ENCODE data around the gene MRPL53.
"Not testable (repeated sequence)": the region's sequence is repeated elsewhere in the genome, so short reads cannot be mapped to it uniquely, and the experiment has no call there.

Gene MRPL53

DNA sequence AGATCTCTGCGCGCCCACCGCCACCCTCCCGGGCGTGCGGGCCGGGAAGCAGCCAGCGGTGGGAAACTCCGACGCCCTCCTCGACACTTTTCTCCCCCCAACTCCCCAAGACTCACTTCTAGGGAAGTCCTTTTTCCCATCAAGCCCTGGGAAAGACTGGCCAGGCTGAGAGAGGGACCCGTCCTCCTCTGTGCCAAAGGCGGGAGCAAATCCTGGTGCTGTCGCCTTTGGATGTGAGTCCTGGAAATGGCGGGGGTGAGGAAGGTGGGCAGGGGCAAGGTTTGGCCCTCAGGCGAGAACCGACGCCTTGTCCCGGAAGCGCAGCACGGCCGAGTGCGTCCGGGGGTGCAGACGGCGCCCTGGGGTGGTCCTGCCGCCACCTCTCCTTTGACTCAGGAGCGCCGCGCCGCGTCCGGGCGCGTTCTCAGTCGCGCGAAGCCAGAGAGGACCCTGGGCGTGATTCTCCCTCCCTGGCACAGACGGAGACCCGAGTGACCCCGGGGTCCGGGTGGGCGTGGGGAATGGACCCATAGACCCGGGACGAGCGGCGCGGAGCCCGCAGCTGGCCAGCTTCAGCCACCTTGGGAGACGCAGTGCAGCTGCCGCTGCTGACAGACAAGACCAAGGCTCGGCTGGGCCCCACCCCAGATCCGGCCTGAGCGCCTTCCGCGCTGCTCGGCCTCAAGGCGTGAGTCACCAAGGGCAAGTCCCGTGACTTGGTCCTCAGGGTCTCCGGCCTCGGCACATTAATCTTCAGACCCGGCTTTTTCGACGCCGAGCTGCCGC is 30.4 kb upstream of the MRPL53 start:
- DNase-seq (ENCODE audit: low read depth in 1 of 2, low spot score in 1 of 2): no peak

DNA sequence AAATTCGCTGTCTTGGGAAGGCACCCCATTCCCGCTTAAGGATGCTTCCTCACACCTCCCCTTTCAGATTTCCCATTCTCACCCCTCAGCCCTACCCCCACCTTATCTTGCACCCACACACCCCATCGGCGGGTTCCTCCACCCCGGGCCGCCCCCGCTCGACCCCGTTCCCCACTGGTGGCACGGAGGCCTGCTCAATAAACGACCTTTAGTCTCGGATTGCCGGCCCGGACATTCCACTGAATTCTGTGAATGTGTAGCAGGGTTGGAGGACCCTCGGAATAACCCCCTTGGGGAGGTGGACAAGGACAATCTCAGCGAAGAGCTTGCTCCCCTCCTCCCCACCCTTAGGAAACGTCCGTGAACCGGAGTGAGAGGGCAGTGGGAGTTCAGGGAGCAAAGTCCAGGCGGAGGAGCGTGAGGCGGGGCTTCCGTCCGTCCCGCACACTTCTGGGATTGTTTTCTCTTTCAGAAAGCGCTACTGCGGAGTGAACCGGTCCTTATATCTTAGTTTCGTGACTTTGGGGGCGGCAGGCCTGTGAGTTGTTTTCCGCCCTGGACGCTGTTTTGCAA is 29.8 kb upstream of the MRPL53 start:
- DNase-seq (ENCODE audit: low read depth in 1 of 2, low spot score in 1 of 2): no peak

DNA sequence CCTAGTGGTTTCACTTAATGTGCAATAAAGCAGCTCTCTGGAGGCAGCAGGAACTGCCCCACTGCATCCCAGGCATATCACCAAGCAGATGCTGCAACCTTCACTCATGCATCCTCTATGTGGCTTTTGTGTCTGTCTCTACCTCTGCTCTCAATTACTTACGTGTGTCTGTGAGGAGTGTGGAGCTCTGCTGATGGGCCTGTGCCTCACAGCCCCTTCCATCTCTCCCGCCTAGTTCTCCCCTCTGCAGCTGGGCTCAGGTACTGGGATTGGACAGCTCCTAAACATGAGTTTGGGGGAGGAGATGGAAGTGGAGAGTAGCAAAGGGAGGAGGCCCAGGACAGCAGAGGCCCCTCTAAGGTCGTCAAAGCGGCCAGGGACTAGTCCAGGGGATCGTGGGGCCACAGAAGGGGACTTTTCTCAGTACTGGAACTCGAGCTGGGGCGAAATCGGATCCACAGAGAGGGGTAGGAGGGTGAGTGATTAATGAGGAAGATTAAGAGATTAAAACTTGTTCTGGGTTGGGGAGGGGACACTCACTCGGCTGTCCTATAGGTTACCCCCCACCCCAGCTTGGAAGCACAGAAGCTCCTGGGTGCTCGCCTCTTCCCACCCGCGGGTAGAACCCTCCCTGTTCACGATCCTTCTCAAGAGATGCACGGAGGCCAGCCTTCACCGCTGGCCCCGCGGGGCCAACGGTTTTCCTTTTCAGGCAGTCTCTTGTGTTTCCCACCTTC is 29.0 kb upstream of the MRPL53 start:
- no peak for DNase-seq (ENCODE audit: low read depth in 1 of 2, low spot score in 1 of 2)

DNA sequence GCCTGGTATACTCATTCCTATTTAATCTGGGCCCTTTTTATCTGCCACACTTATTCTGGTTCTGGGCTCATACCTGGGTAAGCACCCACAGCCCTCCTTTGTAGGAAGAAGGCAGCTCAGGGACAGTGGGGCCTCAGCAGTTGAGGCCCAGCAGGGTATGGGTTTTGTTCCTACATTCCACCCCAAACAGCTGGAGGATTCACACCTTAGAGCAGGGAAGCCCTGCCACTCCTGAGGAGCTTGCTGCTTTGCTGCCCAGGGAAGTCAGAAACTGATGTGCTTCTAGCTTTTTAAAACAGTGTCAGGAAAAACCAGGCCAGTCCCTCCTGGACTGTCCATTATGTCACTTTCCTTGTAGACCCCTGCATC is 28.1 kb upstream of the MRPL53 start:
- DNase-seq (ENCODE audit: low read depth in 1 of 2, low spot score in 1 of 2): no peak

DNA sequence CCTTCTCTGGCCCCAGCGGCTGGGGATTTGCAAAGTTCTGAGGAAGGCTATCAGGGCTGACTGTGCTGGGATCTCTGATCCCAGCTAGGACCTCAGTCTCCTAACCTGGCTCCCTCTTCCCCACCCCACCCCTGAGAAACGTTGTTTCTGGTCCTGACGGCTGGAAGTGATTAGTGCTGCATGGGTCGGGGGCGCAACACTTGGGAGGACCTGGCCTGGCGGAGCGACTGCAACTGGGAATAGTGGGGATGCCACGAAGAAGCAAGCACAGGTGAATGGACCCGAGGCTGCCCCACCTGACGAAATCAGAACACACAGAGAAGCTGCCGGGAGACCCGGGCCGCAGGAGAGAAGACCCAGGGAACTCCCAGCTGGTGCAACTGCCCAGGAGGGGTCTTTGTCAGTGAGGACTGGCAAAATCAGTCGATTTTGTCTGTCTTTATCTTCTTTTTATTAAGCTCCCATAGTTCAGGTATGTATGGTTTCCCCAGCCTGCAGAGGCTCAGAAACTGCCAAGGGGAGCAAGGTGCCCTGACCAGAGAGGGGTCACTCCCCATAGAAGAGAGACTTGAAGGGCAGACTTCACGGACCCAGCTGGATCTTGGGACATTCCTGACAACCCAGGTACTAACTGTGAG is 27.6 kb upstream of the MRPL53 start:
- no peak for DNase-seq (ENCODE audit: low read depth in 1 of 2, low spot score in 1 of 2)

DNA sequence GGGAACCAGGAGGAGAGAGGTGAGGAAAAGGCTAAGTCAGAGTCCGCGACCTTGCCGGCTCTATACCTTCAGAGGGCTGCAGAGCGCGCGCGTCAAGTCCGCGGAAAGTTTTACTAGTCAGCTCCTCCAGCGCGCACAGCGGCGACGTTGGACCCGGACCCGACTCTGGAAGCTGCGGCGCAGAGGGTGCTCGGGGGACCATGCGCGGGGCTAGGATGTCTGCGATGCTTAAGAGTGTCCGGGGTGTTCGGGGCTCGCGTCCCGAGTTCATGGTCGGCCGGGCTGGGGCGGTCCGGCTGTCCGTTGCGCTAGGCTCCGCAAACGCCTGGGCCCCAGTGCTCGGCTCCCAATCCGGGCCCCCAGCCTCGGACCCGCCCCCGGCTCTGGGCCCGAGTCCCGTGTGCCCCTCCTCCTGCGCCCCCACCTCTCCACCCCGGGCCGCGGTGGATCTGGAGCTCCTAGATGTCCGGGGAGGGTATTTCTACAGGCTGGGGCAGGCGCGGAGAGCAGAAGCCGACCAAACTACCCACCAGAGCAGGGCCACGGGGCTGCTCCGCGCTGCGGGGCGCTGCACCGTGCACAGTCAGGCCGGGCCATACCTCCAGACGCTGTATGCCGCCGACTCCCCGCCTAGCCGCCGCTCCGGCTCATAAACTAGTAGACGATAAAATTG is 26.9 kb upstream of the MRPL53 start, which contains the start of gene LBX2:
LBX2 (minus strand) TSS at position 337 of the 673 bp plus-strand sequence; CDS start at position 271, 66 bp downstream.
- no peak for DNase-seq (ENCODE audit: low read depth in 1 of 2, low spot score in 1 of 2)

DNA sequence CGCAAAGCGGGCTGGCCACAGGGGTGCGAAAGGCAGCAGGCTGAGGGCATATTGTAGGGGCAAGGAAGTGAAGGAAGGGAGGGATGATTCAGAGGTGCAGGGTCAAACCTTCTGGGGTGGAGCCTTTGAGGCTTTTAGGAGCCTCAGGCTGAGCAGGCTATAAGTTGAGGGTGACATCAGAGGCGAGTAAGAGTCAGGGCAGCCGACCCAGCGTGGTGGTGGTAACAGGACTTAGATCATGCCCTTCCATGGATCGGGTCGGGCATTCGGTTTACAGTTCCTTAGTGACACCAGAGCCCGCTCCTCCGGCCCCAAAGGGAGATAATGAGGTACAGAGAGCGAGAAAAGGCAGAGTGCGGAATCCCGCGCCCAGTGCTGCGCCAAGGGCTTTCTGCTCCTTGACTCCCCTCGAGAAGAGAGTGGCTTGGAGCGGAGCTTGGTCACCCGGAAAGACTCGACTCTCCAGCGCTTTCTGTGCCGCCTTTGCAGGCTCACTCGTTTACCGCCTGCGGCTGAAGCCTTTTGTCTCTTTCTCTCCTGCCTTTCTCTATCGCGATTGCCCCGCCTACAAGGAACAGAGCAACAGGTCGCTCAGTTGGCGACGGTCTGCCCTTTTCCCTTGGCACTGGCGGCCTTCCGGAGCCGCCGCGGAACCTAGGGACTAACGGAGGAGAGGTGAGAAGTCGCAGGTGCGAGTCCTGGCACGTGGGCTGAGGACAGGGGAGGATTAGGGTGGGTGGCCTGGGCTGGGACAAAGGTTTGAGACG is 26.2 kb upstream of the MRPL53 start:
- no peak for DNase-seq (ENCODE audit: low read depth in 1 of 2, low spot score in 1 of 2)

DNA sequence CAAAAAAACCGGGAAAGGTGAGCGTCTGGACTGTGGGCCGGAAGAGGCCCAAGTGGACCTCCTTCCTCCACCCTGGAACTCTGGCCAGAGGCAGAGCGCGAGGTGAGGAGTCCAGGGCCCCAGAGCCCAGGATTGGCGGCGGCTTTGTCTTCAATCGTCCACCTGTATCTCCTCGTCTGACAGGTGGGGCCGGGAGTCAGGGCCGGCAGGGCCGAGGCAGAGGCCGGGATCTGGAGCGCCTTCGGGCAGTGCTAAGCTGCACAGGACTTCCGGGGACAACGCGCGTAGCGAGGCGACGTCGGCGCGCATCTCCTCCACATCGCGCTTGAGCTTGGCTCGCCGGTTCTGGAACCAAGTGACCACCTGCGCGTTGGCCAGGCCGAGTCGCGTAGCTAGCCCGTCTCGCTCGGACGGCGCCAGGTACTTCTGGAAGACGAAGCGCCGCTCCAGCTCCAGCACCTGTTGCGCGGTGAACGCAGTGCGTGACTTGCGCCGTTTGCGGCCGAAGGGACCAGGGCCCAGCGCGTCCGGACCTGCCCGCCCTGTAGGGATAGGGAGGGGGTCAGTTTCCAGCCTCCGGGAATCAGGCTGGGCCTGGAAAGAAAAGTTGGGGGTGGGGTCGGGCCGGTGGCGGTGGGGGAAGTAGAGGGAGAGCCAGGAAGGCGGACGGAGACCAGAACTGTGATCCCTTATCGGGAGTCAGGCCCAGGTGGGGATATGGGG is 25.5 kb upstream of the MRPL53 start:
- DNase-seq (ENCODE audit: low read depth in 1 of 2, low spot score in 1 of 2): no peak

DNA sequence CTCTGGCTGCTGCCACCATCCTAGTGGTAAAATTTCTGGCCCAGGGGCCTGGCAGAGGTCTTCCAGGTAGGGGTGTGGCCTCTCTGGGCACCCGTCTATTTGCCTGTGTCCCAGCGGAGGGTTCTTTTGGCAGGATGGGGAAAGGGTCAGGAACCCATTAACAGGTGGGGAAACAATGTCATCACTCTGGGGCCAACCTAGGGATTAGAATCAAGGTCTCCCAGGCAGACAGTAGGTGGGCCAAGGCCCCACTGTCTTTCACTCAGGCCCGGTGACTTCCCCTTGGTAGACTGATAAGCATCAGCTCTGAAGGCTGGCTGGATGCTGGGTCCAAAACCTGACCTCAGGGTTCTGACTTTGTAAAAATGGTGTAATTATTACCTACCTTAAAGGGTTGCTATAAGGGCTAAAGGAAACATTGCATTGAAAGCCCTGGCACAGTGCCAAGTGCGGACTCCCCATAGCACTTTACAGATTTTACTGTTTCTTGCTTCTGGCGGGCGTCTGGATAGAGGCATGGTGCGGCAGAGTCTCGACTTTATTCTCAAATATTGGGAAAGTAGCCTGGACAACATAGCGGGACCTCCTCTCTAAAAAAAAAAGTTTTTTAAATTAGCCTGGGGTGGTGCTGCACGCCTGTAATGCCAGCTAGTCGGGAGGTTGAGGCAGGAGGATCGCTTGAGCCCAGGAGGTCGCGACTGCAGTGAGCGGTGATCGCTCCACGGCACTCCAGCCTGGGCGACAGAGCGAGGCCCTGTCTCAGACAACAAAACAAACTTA is 24.7 kb upstream of the MRPL53 start:
- DNase-seq (ENCODE audit: low read depth in 1 of 2, low spot score in 1 of 2): no peak

DNA sequence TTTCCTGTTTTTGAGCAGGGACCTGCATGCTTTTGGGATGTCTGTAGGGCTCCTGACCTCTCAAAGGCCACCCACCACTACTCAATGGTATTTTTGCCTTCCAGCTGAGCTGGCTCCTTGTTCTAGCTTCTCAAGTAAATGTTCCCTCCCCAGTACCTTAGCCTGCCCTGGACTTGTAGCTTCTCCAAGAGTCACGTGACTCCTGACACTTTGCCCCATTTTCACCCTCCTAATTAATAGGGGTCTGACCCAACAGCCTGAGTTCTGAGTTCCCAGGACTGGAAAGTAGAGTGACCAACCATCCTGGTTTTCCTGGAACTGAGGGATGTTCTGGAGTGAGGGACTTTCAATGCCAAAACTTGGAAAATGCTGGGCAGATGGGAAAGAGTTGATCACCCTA is 23.0 kb upstream of the MRPL53 start:
- DNase-seq (ENCODE audit: low read depth in 1 of 2, low spot score in 1 of 2): no peak

DNA sequence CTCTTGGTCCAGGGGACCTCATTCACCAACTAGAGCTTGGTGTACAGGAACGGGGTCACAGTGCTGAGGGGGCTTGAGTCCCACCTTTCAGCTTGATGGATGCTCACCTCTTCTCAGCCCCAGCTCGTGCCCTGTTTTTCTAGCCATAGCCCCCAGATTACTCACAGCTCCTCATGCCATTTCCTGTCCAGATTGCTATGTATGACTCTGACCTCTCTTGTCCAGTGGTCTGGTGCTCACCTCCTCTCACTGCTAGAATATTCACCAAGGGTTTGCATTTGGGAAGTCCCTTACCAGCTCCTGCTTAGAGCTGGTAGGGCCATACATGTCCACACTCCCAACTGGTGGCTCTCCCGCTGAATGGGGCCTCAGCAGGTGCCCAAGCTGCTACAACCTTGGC is 21.1 kb upstream of the MRPL53 start:
- no peak for DNase-seq (ENCODE audit: low read depth in 1 of 2, low spot score in 1 of 2)

DNA sequence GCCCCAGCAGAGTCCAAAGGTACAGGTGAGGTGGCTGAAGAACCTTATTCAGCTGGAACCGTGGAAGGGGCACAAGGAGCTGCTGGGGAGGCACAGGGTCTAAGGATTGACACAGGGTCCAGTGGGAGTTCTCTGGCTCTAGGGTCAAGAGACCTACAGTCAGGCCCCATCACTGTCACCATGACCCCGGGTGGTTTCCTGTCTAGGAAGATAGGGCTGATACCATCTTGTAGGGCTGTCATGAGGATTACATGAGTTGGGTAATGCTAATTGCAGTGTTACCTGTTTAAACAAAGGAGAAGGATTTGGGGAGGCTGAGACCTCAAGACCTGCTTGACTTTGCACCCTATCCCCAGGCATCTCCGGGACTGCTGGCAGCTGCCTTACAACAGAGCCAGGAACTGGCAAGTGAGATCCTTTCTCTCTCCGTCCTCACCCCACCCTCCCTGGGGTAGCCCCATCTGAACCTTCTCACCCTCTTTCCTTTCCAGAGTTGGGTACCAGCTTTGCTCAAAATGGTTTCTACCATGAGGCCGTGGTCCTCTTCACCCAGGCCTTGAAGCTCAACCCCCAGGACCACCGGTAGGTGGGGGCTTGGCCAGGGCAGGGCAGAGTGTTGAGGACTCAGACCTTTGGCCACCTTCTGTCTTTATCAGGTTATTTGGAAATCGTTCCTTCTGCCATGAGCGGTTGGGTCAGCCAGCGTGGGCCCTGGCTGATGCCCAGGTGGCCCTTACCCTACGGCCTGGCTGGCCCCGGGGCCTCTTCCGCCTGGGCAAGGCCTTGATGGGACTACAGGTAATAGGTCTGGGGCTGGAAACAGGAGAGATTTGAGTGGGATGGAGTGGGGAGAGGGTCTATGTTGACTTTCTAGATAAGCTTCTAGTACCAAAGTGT is 19.4 kb upstream of the MRPL53 start:
- DNase-seq (ENCODE audit: low read depth in 1 of 2, low spot score in 1 of 2): no peak

DNA sequence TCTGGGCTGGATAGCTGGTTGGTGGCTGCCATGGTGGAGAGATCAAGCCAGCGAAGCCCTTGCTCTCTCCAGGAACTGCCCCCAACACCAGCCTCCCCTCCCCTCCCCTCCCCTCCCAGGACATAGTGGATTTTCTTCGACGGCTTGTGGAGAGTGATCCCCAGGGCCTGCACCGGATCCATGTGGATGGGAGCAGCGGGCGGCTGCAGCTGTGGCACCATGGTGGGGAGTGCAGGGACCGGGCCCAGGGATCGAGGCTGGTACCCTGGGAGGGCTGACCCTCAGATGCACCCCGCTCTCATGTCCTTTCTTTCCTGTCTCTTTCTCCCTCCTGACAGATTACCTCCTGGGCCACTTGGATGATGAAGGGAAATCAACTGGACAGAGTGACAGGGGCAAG is 17.4 kb upstream of the MRPL53 start:
- DNase-seq (ENCODE audit: low read depth in 1 of 2, low spot score in 1 of 2): no peak

DNA sequence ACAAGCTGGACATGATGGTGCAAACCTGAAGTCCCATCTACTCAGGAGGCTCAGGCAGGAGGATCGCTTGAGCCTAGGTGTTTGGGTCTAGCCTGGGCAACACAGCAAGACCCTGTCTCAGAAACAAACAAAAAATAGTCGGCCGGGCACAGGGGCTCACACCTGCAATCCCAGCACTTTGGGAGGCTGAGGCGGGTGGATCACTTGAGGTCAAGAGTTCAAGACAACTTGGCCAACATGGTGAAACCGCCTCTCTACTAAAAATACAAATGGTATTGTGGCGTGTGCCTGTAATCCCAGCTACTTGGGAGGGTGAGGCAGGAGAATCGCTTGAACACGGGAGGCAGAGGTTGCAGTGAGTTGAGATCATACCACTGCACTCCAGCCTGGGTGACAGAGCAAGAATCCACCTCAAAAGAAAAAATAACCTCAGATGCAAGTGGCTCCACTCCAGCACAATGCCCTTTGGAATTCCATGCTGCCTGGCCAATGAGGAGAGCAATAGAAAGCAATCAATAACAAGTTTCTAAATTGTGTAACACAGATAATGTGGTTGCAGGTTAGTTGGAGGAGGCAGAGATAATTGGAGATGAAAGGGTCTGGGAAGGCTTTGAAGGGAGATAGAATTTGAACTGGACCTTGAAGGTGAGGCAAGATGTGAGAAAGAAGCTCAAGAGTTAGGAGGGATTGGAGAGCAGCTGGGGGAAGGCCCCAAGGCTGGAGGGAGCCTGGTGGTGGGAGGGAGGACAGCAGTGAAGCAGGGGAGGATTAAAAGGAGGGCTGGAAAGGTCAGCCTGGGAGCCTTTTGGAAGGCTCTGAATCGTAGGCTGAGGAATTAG is 16.4 kb upstream of the MRPL53 start:
- DNase-seq (ENCODE audit: low read depth in 1 of 2, low spot score in 1 of 2): no peak

DNA sequence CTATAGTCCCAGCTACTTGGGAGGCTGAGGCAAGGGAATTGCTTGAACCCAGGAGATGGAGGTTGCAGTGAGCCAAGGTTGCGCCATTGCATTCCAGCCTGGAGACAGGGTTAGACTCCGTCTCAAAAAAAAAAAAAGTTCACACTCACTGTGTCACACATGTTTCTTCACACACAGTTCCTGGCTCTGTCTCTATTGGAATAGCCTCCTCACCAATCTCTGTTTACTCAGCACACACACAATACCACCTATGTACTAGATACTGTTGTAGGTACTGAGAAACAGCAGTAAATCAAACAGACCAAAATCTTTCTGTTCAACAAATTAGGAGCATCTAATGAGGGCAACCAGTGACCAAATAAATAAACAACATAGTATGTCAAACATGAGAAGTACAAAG is 13.7 kb upstream of the MRPL53 start:
- no peak for DNase-seq (ENCODE audit: low read depth in 1 of 2, low spot score in 1 of 2)

DNA sequence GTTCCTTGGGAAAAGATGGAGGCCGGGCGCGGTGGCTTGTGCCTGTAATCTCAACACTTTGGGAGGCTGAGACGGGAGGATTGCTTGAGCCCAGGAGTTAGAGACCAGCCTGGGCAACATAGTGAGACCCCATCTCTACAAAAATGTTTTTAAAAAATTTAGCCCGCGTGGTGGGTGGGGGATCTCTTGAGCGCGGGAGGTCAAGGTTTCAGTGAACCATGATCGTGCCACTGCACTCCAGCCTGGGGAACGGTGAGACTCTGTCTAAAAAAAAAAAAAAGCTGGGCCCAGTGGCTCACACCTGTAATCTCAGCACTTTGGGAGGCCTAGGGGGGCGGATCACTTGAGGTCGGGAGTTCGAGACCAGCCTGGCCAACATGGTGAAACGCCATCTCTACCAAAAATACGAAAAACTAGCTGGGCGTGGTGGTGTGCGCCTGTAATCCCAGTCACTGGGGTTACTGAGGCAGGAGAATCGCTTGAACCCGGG is 11.2 kb upstream of the MRPL53 start:
- not testable (repeated sequence) for DNase-seq (ENCODE audit: low read depth in 1 of 2, low spot score in 1 of 2)

Data from activated T-helper 1 cell treated with anti-CD3 and anti-CD28 coated beads, Interleukin-2, amount 50 U/mL, for 16 hours (primary cell).